Stomach (tissue), 9 donors: Measurements from ENCODE around the gene FBXW12. TPM values are rescaled to one million over a fixed set of nuclear protein-coding genes. Genes with fewer than 3 reads are reported as not detected.
A peak's percentile ranks its signal among the peaks of the same experiment; 100 is the strongest.

Source experiments
- DNase-seq, 2 donors: peaks; one replicate each; pipeline versions ENCODE4 v3.0.0 to v3.0.0-alpha.2; 2013 to 2019
- H3K27ac ChIP-seq, 5 donors: fragments of 200-600 bp in 4 of 5; sonication (generic) in 4 of 5; one replicate each; pipeline ENCODE4 v1.5.1; 2013 to 2019; ENCODE audit warnings: mild to moderate bottlenecking in 1 of 5, moderate library complexity in 1 of 5
- H3K27me3 ChIP-seq, 3 donors: fragments of 200-600 bp; sonication (generic); one replicate each; pipeline ENCODE4 v1.5.1; 2017 to 2019; ENCODE audit warnings: mixed run types in 1 of 3
- H3K36me3 ChIP-seq, 4 donors: fragments of 200-600 bp; sonication (generic); 1 replicate in 3 of 4; 2 replicates in 1 of 4; pipeline ENCODE4 v1.5.1; 2016 to 2019
- H3K4me1 ChIP-seq, 4 donors: fragments of 200-600 bp; sonication (generic); one replicate each; pipeline ENCODE4 v1.5.1; 2016 to 2019
- H3K4me3 ChIP-seq, 4 donors: fragments of 200-600 bp; sonication (generic) in 3 of 4; one replicate each; pipeline ENCODE4 v1.5.1; 2016 to 2019; ENCODE audit warnings: mild to moderate bottlenecking in 1 of 4
- H3K9me3 ChIP-seq, 4 donors: fragments of 200-600 bp; sonication (generic); one replicate each; pipeline ENCODE4 v1.5.1; 2016 to 2019
- EP300 ChIP-seq: sonication (generic); formaldehyde crosslinking; IDR thresholded peaks from one replicate; pipeline ENCODE4 v1.6.1; 2017; ENCODE audit warnings: antibody characterized with exemption
- POLR2A ChIP-seq, 4 donors: fragments of 450-650 bp; IDR thresholded peaks; one replicate each; pipeline ENCODE4 v1.6.1; 2016; ENCODE audit warnings: antibody characterized with exemption in 4 of 4, control low read depth in 2 of 4, mild to moderate bottlenecking in 1 of 4, moderate library complexity in 1 of 4
- POLR2AphosphoS5 ChIP-seq, 3 donors: sonication (generic); formaldehyde crosslinking; IDR thresholded peaks; one replicate each; pipeline ENCODE4 v1.6.1; 2016; ENCODE audit warnings: antibody characterized with exemption in 3 of 3
- WGBS, 5 donors: extraction: QIAGEN DNeasy Blood & Tissue Kit in 3 of 5; methylation state at CpG; one replicate each; pipeline versions ENCODE4 v1.1.5 to v1.1.7; 2013 to 2018; 5-methylcytosine and 5-hydroxymethylcytosine counted together
- intact Hi-C: fragments of 100-400 bp; cut with DNase I; formaldehyde crosslinking; loops from one replicate; pipeline ENCODE4 v1.15.1; 2023; ENCODE audit warnings: low total_unique reads
- polyA plus RNA-seq, 3 donors: library from polyadenylated mRNA; stranded (reverse); fragments of 200-250 nt; gene quantifications; one replicate each; pipeline ENCODE4 v1.2.3, GENCODE V29; 2013
- total RNA-seq, 5 donors: library from RNA; depleted of rRNA; stranded (reverse); fragments of >200 nt; gene quantifications; one replicate each; pipeline versions ENCODE4 v1.1.0 to v1.2.3, GENCODE V29; 2014 to 2016
- TF ChIP-seq, protein P1 (sequence below), 7 experiments: fragments of 450-650 bp in 4 of 7; fragments of 200-600 bp in 3 of 7; sonication (generic) in 3 of 7; IDR thresholded peaks; one replicate each; pipeline ENCODE4 v1.5.1; 2016 to 2019; ENCODE audit warnings: antibody characterized with exemption in 7 of 7, control low read depth in 2 of 7, mild to moderate bottlenecking in 1 of 7
- donor health status: healthy with polysubstance abuse.
- donor health status: Bipolar disorder and iron deficiency.
- donor health status: healthy.

Gene FBXW12
- total and polyA plus RNA-seq, 8 donors: not detected

DNA sequence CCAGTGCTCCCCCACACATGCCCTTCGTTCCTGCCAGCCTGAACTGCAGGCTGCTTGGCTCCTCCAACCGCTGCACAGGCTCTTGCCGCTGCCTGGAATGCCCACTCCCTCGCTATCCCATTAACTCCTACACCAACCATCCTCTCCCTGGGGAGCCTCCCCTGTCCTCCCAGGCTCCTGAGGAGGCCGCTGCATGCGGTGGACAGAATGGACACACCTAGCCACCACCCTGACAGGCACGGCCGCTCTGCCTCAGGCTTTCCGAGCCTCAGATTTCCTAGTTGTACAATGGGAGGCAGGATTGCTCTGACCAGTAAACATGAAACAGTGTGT is 55.6 kb downstream of the FBXW12 start:
- peak in 1 of 2 donors; percentile 53 for DNase-seq
- Histone ChIP-seq H3K4me1 (peaks cover 53 to 79% (median 65%) of the 10 kb centered on the region in 4 donors), H3K27me3 (peaks cover 0 to 5% (median 0%) of the 10 kb centered on the region in 3 donors), H3K36me3 (peaks cover 4 to 28% (median 22%) of the 10 kb centered on the region in 4 donors), H3K27ac (peak overlapping the region in 4 of 5 donors; percentile 92 to 97 (median 94)), H3K9me3 (no peaks in the 10 kb centered on the region), H3K4me3 (peak overlapping the region; percentile 58 to 91 (median 87))
- 29 to 46% (median 42%) methylated on average over 9 of the region's 9 CpGs for WGBS, 5 donors
- no peak for TF ChIP-seq POLR2AphosphoS5 (IDR thresholded peaks at IDR 0.05)
- TF ChIP-seq EP300: no peak
- no peak for TF ChIP-seq POLR2A (IDR thresholded peaks at IDR 0.05)
- TF ChIP-seq, protein P1, sequence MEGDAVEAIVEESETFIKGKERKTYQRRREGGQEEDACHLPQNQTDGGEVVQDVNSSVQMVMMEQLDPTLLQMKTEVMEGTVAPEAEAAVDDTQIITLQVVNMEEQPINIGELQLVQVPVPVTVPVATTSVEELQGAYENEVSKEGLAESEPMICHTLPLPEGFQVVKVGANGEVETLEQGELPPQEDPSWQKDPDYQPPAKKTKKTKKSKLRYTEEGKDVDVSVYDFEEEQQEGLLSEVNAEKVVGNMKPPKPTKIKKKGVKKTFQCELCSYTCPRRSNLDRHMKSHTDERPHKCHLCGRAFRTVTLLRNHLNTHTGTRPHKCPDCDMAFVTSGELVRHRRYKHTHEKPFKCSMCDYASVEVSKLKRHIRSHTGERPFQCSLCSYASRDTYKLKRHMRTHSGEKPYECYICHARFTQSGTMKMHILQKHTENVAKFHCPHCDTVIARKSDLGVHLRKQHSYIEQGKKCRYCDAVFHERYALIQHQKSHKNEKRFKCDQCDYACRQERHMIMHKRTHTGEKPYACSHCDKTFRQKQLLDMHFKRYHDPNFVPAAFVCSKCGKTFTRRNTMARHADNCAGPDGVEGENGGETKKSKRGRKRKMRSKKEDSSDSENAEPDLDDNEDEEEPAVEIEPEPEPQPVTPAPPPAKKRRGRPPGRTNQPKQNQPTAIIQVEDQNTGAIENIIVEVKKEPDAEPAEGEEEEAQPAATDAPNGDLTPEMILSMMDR (IDR thresholded peaks at IDR 0.05): no peak
- intact Hi-C loops: no loop called here

DNA sequence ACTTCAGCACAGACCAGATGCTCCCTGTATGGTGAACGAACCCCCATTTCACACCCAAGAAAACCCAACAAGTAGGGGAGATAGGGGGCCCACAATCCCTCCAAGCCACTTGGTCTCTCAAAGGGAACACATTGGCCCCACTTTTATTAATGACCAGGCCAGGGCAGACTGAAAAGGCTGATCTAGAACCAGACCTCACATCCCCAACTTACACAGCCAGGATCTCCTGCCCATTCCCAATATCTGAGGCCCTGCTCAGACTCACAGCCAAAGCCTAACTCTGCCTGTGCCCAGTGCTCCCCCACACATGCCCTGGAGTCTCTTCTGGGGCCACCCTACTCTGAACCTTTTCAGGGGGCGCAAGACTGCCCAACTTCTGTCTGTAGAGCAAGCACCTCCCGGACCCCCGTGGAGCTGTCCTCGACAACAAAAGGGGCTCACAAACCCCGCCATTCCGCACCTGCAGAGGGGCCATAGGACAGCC is 56.1 kb downstream of the FBXW12 start:
- Histone ChIP-seq H3K36me3 (peaks cover 8 to 28% (median 25%) of the 10 kb centered on the region in 4 donors), H3K27me3 (peaks cover 0 to 5% (median 0%) of the 10 kb centered on the region in 3 donors), H3K4me3 (peak overlapping the region; percentile 58 to 91 (median 87)), H3K9me3 (no peaks in the 10 kb centered on the region), H3K27ac (peak overlapping the region; percentile 90 to 97 (median 93)), H3K4me1 (peaks cover 51 to 79% (median 61%) of the 10 kb centered on the region in 4 donors)
- WGBS, 5 donors: 20 to 45% (median 36%) methylated on average over 6 to 7 of the region's 7 CpGs
- DNase-seq: no peak
- no peak for TF ChIP-seq POLR2A (IDR thresholded peaks at IDR 0.05)
- TF ChIP-seq POLR2AphosphoS5 (IDR thresholded peaks at IDR 0.05): no peak
- TF ChIP-seq EP300: no peak
- TF ChIP-seq, protein P1 (IDR thresholded peaks at IDR 0.05): no peak
- intact Hi-C loops: no loop called here

DNA sequence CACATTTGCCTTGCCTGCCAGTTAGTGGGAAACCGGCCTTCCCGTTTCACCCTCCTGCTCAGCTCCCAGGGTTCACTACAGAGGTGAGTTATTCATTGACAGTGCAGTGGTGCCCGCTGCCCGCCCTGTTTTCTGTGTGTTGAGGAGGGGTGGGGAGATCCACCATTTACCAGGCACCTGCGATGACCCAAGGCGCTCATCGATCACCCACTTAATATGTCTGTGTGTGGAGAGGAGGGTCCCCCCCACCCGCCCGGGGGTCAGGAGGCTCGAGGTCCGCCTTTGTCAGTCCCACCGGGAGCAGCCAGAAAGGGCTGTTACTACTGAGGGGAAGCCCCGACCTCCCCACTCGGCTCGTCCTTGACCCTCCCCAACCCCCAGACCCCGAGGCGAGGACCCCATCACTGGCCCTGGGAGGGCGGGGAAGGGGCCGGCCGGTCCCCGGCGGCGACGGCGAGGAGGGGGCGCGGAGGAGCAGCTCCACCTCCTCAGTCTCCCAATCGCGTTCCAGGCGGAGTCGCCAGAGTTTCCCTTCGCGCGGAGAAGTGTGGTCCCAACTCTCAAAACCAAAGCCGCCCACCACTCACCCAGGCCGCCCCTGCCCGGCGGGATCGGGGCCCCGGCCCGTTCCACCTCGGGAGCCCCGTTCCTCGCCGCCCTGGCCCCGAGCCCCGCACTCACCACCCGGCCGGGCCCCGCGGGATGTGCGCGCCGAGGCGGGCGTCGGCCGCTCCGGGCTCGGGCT is 56.7 kb downstream of the FBXW12 start:
- peaks cover 0 to 5% (median 0%) of the 10 kb centered on the region in 3 donors for H3K27me3 ChIP-seq
- peaks cover 54 to 79% (median 64%) of the 10 kb centered on the region in 4 donors for H3K4me1 ChIP-seq
- DNase-seq: peak; percentile 64 to 88
- peaks cover 8 to 28% (median 23%) of the 10 kb centered on the region in 4 donors for H3K36me3 ChIP-seq
- no peak for TF ChIP-seq POLR2A (IDR thresholded peaks at IDR 0.05)
- peak in 2 of 3 donors; percentile 11 to 41 for TF ChIP-seq POLR2AphosphoS5 (IDR thresholded peaks at IDR 0.05)
- TF ChIP-seq, protein P1 (IDR thresholded peaks at IDR 0.05): no peak
- peak overlapping the region; percentile 90 to 97 (median 93) for H3K27ac ChIP-seq
- intact Hi-C loops: no loop called here
- H3K9me3 ChIP-seq: no peaks in the 10 kb centered on the region
- H3K4me3 ChIP-seq: peak overlapping the region; percentile 58 to 91 (median 87)
- WGBS, 5 donors: 2 to 13% (median 3%) methylated on average over 7 to 60 of the region's 60 CpGs

DNA sequence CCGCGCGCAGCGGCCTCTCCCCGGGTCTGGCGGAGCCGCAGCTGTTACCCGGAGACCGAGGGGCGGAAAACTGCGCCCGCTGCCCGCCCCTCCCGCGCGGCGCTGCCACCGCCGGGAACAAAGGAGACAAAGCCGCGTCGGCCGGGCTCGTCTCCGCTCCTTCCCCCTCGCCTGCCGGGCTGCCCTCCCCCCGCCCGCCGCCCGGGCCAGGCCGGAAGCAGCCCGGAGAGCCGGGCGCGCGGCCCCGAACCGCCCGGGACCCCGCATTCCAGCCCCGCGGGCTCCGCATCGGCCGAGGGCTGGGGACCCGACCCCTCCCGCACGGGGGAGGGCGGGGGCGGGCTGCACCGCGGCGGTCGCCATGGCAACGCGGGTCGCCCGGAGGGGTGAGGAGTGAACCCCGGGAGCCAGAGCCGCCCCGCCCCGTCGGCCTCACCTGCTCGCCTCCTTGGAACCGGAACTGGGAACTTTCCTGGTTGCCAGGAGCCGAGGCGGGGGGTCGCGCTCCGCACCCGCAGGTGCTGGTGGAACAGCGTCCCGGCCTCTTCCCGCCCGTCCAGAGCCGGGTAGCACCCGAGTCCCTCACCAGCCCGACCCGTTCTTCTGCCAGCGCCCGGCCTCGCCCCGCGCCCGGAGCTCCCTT is 57.4 kb downstream of the FBXW12 start:
- peaks cover 8 to 23% (median 19%) of the 10 kb centered on the region in 4 donors for H3K36me3 ChIP-seq
- peaks cover 61 to 79% (median 67%) of the 10 kb centered on the region in 4 donors for H3K4me1 ChIP-seq
- intact Hi-C loops: no loop called here
- H3K27me3 ChIP-seq: peaks cover 0 to 5% (median 0%) of the 10 kb centered on the region in 3 donors
- no peaks in the 10 kb centered on the region for H3K9me3 ChIP-seq
- H3K4me3 ChIP-seq: peak overlapping the region; percentile 58 to 91 (median 87)
- TF ChIP-seq, protein P1 (IDR thresholded peaks at IDR 0.05): no peak
- TF ChIP-seq POLR2AphosphoS5 (IDR thresholded peaks at IDR 0.05): no peak
- TF ChIP-seq EP300: no peak
- no peak for TF ChIP-seq POLR2A (IDR thresholded peaks at IDR 0.05)
- 0 to 2% (median 0%) methylated on average over 24 to 86 of the region's 86 CpGs for WGBS, 5 donors
- peak overlapping the region; percentile 90 to 97 (median 93) for H3K27ac ChIP-seq
- DNase-seq: peak; percentile 75 to 90
